Keratinocyte (primary cell): ENCODE data around the gene CCDC182.

Experiments
- CTCF ChIP-seq, 3 experiments: IDR thresholded peaks in 1 of 3; conservative IDR thresholded peaks in 1 of 3; optimal IDR thresholded peaks in 1 of 3; 2 replicates in 2 of 3; 3 replicates in 1 of 3; pipeline versions ENCODE3 to v1.5.1; 2011; ENCODE audit warnings: low read length in 3 of 3, mild to moderate bottlenecking in 3 of 3, moderate library complexity in 2 of 3, control low read depth in 1 of 3, inconsistent platforms in 1 of 3; ENCODE audit not compliant: insufficient read depth in 2 of 3; ENCODE audit errors: extremely low read depth in 1 of 3
- EZH2 ChIP-seq: IDR thresholded peaks from one replicate; pipeline ENCODE4 v1.6.1; 2012; ENCODE audit warnings: inconsistent platforms, mild to moderate bottlenecking, low read length, moderate library complexity

GRCh38 chr17:57732062-57732461, 13.0 kb downstream of the CCDC182 start:
- TF ChIP-seq CTCF (optimal IDR thresholded peaks at IDR 0.05 in 1 of 3, IDR thresholded peaks at IDR 0.05 in 1 of 3, conservative IDR thresholded peaks at IDR 0.05 in 1 of 3; ENCODE audit: extremely low read depth in 1 of 3, insufficient read depth in 2 of 3, low read length in 3 of 3) (no peak), EZH2 (no peak)
